ENCODE measurements around the gene LTA.

The LTA gene

DNA sequence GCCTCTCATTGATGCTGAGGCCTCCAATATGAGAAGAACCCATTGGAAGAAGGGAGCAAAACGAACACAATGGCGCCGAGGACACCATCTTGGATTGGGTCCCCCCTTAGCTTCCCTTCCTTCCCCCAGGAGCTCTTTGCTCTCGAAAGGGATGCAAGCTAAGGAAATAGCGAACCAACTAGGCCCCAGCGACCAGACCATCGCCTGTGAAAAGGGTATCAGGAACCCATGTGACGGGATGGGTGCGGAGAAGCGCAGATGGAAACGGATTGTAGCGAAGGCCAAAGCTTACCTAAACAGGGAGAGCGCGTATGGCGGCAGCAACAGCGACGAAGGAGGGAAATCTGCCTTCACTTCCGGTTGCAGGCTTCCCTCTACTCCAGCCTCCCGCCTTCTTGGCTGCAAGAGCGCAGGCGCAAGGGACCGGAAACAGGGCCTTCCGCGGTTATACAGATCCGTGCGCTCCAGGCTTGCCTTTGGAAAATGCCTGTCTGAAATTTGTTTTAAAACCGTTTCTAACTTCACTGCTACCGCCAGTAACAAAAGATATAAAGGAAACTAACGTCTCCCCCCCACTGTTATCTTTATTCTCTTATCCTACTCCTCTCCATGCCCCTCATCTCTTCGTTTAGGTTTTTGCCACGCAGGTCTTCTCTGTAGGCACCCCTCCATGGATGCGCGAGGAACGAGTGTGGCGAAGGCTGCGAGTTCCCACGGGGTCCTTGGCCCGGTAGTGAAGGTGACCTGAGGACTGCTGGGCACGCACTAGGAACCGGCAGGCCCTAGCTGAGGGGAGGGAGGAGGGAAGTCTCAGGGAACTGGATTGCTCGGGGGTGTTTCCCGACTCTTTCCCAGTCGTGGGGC lies 30.2 kb upstream of the LTA start, which contains the start of gene DDX39B:
Gene DDX39B (minus strand): TSS at position 346 of the 864 bp plus-strand sequence. CDS start 1,471 bp downstream, outside the sequence.
- DNase-seq (ENCODE audit: low read depth in 2 of 2), result peak; percentile 84 to 91

- no peak for DNase-seq (ENCODE audit: low read depth in 2 of 2)
These were observed 28.4 kb upstream of the LTA start for GRCh38 chr6:31543639-31544038.

DNA sequence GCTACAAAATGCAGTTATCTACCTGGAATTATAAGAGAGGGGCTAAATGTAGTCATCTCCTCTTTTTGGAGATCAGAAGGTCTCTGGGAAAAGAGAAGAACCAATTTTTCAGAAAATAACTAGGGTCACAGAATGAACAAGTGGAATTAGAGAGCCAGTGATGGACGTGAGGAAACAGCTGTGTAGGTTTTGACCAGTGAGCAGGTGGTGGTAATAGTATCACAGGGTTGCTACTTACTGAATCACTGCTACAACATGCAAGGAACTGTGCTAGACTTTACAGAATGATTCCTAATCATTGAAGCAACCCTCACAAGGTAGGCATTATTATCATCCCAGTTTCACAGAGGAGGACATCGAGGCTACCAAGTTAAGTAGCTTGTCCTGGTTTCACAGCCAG lies 27.4 kb upstream of the LTA start:
- no peak for DNase-seq (ENCODE audit: low read depth in 2 of 2)

DNA sequence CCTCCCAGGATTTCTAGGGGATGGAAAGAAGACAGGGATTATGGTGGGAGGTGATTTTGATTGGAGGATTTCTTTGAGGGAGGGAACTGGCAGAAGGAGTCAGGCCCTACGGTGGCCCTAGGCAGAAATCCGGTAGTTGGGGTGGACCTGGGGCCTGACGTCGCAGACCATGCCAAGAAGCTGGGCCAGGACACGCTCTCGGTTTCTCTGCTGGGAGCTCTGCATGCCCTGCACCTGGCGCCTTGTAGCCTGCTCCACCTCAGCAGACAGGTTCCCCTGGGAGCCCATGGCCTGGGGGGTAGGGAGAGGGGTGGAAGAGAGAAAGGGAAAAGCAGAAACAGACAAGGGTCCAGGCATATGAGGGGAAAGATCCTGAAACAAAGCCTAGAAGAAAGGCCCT lies 26.8 kb upstream of the LTA start:
- DNase-seq (ENCODE audit: low read depth in 2 of 2), result no peak

- DNase-seq (ENCODE audit: low read depth in 2 of 2), result peak; percentile 64 to 67
These were observed 25.6 kb upstream of the LTA start, which contains the start of gene ATP6V1G2 for GRCh38 chr6:31546339-31546957. TSS of gene ATP6V1G2 (minus strand) at chr6:31546608. CDS start at chr6:31546559, 49 bp downstream.

DNA sequence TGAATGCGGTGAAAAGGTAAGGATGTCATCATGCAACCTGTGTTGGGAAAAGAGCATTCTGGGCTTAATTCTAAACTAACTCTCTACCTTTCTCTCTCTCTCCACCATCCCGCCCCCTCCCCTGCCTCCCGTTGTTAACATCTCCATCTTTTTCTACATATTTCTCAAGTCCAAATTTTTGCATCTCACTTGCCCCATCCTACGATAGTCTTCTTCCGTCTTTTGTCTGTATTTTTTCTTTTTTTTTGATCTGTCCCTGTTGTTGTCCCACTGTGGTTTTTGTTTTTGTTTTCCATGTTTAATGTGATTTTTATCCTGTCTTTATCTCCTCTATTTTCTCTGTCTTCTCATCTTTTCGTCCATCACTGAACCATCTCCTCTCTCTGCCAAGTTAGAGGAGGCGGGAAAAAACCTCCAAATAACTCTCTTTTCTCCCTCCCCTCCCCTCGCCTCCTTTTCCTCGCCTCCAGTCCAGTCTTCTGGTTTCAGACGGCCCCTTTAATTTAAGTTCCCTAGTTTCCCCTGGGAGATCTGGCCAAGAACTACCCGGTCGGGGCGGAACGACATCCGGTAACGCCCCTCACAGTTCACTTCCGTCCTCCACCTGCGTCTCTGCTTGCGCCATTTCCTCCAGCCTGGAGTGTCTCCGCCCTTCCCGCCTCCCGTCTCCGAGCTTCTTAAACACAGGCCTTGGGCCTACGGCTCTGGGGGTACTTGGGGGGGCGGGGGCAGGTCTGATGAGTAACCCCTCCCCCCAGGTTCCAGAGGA lies 24.9 kb upstream of the LTA start, which contains the start of gene NFKBIL1:
Gene NFKBIL1 (plus strand): TSS at position 651 of the 769 bp plus-strand sequence. CDS start 87 bp downstream, at position 738.
- DNase-seq (ENCODE audit: low read depth in 2 of 2), result peak; percentile 73 to 81

DNA sequence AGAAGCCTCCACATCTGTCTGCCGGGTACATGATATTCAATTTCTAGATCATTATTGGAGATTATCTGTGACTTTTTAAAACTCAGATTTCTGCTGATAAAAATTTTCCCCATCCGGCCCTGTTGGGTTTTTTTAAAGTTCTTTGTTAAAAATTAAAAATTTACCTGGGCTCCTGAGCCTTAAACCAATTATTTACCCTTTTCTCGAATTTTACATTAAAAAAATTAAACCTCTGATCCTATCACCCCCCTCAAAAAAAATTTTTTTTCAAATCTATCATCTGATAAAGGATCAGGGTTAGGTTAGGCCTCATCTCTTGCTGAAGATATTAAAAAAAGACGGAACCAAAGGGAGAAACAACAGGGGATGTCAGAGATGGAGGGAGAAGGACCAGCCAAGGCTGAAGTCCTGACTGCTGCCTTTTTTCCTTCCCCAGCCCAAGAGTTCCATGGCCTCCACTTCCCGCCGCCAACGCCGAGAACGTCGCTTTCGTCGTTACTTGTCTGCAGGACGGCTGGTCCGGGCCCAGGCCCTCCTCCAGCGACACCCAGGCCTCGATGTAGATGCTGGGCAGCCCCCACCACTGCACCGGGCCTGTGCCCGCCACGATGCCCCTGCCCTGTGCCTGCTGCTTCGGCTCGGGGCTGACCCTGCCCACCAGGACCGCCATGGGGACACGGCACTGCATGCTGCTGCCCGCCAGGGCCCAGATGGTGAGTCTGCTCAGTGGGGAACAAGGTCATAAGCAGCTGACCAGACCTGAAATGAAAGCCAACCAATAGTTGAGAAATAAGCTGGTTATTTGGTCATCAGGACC lies 24.2 kb upstream of the LTA start:
- DNase-seq (ENCODE audit: low read depth in 2 of 2), result no peak

DNA sequence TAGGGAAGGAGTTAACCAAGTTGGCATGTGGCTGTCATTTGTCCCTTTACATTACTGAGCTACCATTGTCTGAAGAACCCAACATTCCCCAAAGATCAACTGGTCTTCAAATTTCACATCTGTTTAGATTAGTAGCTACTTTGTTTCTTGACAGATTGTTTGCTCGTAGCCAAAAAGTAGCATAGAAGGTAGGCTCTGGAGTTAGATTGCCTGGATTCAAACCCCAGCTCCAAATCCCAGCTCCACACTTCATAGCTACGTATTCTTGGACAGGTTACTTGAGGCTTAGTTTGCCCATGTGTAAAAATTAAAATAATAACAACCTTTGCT lies 23.6 kb upstream of the LTA start:
- DNase-seq (ENCODE audit: low read depth in 2 of 2), result no peak

- peak in 1 of 2 donors; percentile 45 for DNase-seq (ENCODE audit: low read depth in 2 of 2)
These were observed 20.7 kb upstream of the LTA start for GRCh38 chr6:31551371-31551770.

- DNase-seq (ENCODE audit: low read depth in 2 of 2), result no peak
These were observed 15.8 kb upstream of the LTA start for GRCh38 chr6:31556307-31556706.

- no peak for DNase-seq (ENCODE audit: low read depth in 2 of 2)
These were observed 14.4 kb upstream of the LTA start for GRCh38 chr6:31557443-31558317.

DNA sequence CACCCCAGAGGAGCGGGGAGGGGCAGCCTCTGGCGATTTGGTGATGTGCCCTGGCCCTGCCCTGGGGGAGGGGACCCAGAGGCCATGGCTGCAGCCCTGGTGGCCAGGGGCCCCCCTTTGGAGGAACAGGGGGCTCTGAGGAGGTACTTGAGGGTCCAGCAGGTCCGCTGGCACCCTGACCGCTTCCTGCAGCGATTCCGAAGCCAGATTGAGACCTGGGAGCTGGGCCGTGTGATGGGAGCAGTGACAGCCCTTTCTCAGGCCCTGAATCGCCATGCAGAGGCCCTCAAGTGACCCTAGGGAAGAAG lies 13.8 kb upstream of the LTA start:
- DNase-seq (ENCODE audit: low read depth in 2 of 2), result no peak

DNA sequence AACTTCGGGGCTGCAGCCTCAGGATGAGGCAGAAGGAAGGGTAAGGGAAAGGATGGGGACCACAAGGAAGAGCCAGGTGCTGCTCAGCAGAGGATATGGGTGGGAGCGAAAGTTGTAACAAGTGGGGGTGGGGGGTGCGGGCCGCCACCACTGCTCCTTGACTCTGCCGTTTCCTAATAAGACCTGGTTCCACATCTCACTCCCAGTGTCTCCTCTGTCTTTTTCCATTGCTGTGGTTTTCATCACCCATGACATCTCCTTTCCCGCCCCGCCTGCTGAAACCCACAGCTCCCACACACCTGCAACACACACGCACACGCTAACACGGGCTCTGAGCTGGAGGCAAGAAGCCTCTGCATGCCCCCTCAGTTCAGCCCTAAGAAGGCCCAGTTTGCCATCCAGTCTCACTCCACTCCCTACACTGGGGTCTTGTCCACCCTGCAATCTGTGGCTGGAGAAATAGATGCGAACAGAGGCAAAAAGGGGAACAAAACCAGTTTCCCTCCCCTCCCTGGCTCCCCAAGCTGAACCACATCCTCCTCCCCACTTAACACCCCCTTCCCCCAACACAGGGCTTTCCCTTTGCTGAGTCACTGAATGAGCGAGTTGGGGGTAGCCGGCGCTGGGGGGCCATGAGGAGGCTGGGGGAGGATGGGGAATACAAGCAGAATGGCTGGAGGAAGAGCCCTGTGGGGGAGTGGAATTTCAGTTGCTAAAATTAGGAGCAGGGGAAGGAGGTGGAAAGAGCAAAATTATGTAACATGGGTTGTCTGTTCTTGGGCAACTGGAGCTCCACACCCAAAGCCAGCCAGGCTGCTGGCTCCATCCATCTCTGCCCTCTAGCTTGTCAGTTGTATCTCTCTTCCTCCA lies 13.2 kb upstream of the LTA start:
- DNase-seq (ENCODE audit: low read depth in 2 of 2), result peak in 1 of 2 donors; percentile 49

GRCh38 chr6:31559606-31559957 lies 12.5 kb upstream of the LTA start:
- no peak for DNase-seq (ENCODE audit: low read depth in 2 of 2)

DNA sequence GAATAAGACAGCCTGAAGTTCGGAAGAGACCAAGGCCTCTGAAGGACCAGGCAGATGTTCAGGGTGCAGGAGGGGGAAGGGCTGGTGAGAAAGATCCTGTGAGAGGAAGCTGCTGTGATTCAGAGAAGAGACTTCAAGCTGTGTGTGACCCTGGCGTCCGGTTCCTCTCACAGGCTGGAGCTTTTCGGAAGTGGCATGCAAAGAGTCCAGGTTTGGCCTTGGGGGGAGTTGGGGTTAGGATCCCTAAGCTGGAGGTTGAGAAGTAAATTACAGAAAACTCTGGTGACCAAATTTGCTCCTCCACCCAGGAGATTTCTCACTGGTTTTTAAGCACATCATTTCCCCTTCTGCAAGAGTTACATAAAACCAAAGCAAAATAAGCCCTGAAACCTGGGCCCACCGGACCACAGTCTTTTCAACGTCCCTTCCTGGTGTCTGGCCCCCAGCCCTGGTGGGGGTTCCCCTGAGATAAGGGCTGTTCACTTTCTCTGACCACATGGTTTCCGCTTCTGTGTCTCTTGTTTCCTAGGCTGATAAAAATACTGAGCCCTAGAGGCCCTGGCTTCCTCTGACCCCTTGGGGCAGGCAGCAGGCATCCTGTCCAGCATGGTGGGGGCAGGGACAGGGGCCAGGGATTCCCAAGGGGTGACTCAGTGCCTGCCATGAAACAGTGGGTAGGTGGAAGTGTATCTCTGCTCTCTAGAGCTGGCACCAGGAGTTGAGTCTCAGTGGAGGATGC lies 12.0 kb upstream of the LTA start:
- DNase-seq (ENCODE audit: low read depth in 2 of 2), result no peak

DNA sequence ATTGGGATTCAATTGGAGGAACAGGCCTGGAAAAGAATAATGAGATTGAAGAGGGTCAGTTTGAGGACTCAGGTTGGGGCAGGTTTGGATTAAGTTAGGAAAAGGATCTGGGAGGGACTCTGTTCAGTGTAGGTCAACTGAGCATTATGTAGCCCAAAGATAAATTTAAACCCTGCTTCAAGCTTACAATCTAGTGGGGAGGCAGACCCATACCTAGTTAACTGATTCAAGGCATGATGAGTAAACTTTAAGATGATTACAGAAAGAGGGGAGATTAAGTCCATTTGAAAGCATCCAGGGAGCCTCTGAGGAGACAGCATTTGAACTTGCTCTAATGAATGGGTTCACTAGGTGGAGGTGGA lies 11.4 kb upstream of the LTA start:
- no peak for DNase-seq (ENCODE audit: low read depth in 2 of 2)

- no peak for DNase-seq (ENCODE audit: low read depth in 2 of 2)
These were observed 4.3 kb upstream of the LTA start for GRCh38 chr6:31567531-31568370.

DNA sequence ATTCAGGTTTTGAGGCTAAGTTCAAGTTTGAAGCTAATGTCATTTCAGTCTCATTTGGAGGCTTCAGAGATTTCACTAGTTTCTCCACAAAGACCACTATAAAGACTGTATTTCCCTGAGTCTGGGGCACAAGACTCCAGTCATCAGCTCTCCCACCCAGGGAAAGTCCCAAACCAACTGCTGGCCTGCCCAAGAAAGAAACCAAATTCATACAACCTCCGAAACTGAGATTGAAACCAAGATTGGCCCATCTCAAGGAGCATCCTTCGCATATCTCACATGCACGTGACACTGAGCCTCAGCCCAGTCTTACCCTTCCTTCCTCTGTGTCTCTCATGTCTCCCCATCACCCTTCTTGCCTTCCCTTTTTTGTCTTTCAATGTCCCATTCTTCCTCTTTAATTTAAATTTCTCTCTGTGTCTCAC lies 3.5 kb upstream of the LTA start:
- no peak for DNase-seq (ENCODE audit: low read depth in 2 of 2)
